B cell (primary cell): ENCODE data around the gene DRAXIN. TPM values are rescaled to one million over a fixed set of nuclear protein-coding genes. Genes with fewer than 3 reads are reported as not detected.

Experiments
- ATAC-seq: fragments of 200-7000 bp; cut with Tn5 transposase; one replicate; pipeline ENCODE4 v1.10.0; 2021; ENCODE audit warnings: low read depth, mild to moderate bottlenecking, moderate number of reproducible peaks, moderate library complexity
- CTCF ChIA-PET: fragments of 350-600 bp; sonication (Branson Sonifier 250); formaldehyde crosslinking; loops from one replicate; lab custom pipeline; 2021; ENCODE audit warnings: antibody characterized with exemption, inconsistent platforms; lab: Charles Lee
- POLR2A ChIA-PET: fragments of 350-600 bp; sonication (Branson Sonifier 250); formaldehyde crosslinking; loops from one replicate; lab custom pipeline; 2021; ENCODE audit warnings: antibody characterized with exemption; lab: Charles Lee
- DNase-seq: peaks from one replicate; pipeline ENCODE4 v3.0.0; 2013
- H2AFZ ChIP-seq: 2 replicates; pipeline ENCODE4 v1.6.1; 2012; ENCODE audit warnings: mild to moderate bottlenecking, low read depth, low read length; ENCODE audit not compliant: insufficient read depth, poor library complexity, severe bottlenecking
- H3K27ac ChIP-seq, 2 donors: 1 replicate in 1 of 2; 2 replicates in 1 of 2; pipeline ENCODE4 v1.5.1; 2012 to 2013; ENCODE audit warnings: low read length in 2 of 2, mild to moderate bottlenecking in 2 of 2, moderate library complexity in 1 of 2
- H3K27me3 ChIP-seq, 4 experiments: fragments of 200-600 bp in 1 of 4; sonication (generic) in 1 of 4; replicated peaks in 1 of 4; 1 replicate in 2 of 4; 2 replicates in 2 of 4; pipeline versions ENCODE4 v1.6.1 to v1.7.0; 2013 to 2016; ENCODE audit warnings: low read length in 3 of 4, mild to moderate bottlenecking in 2 of 4, mixed read lengths in 1 of 4, moderate library complexity in 1 of 4; ENCODE audit not compliant: insufficient read depth in 4 of 4, control insufficient read depth in 3 of 4; ENCODE audit errors: control extremely low read depth in 1 of 4
- H3K36me3 ChIP-seq, 2 experiments: replicated peaks in 1 of 2; 1 replicate in 1 of 2; 2 replicates in 1 of 2; pipeline versions ENCODE4 v1.6.1 to v1.7.1; 2013; ENCODE audit warnings: low read length in 1 of 2; ENCODE audit not compliant: insufficient read depth in 2 of 2, control insufficient read depth in 1 of 2; ENCODE audit errors: control extremely low read depth in 1 of 2, extremely low read depth in 1 of 2
- H3K4me1 ChIP-seq, 2 donors: fragments of 200-600 bp in 1 of 2; sonication (generic) in 1 of 2; 1 replicate in 1 of 2; 2 replicates in 1 of 2; pipeline versions ENCODE4 v1.5.1 to v1.6.1; 2013 to 2017; ENCODE audit warnings: low read length in 2 of 2; ENCODE audit not compliant: control insufficient read depth in 2 of 2, insufficient read depth in 2 of 2
- H3K4me2 ChIP-seq: replicated peaks from 2 replicates; pipeline ENCODE3; 2012; ENCODE audit warnings: mild to moderate bottlenecking, low read depth, low read length; ENCODE audit not compliant: poor library complexity, severe bottlenecking
- H3K4me3 ChIP-seq, 5 experiments: fragments of 200-600 bp in 1 of 5; sonication (generic) in 1 of 5; 1 replicate in 3 of 5; 2 replicates in 2 of 5; pipeline versions ENCODE4 v1.5.1 to v1.7.0; 2011 to 2016; ENCODE audit warnings: low read length in 4 of 5, mild to moderate bottlenecking in 4 of 5, low read depth in 2 of 5, control low read depth in 1 of 5, moderate library complexity in 1 of 5; ENCODE audit not compliant: insufficient read depth in 1 of 5; ENCODE audit errors: control extremely low read depth in 1 of 5, extremely low read depth in 1 of 5
- H3K79me2 ChIP-seq: fragments of 200-600 bp; sonication (generic); one replicate; pipeline ENCODE4 v1.6.0; 2016; ENCODE audit warnings: low read length; ENCODE audit not compliant: control insufficient read depth, insufficient read depth
- H3K9ac ChIP-seq: fragments of 200-600 bp; sonication (generic); 2 replicates; pipeline ENCODE4 v1.6.1; 2017; ENCODE audit warnings: mild to moderate bottlenecking, low read length, moderate library complexity
- H3K9me3 ChIP-seq, 3 donors: one replicate each; pipeline versions ENCODE4 v1.6.1 to v1.7.1; 2013; ENCODE audit warnings: low read length in 2 of 3; ENCODE audit not compliant: control insufficient read depth in 2 of 3, insufficient read depth in 1 of 3; ENCODE audit errors: control extremely low read depth in 1 of 3
- H4K20me1 ChIP-seq: 2 replicates; pipeline ENCODE4 v1.6.0; 2012; ENCODE audit warnings: mild to moderate bottlenecking, low read length; ENCODE audit not compliant: insufficient read depth, control insufficient read depth, poor library complexity, severe bottlenecking
- H3K27ac Mint-ChIP-seq: one replicate; pipeline ENCODE4 v1.8.0; 2021; ENCODE audit warnings: mixed read lengths
- H3K27me3 Mint-ChIP-seq: one replicate; pipeline ENCODE4 v1.8.0; 2021; ENCODE audit warnings: mixed read lengths
- H3K4me1 Mint-ChIP-seq: one replicate; pipeline ENCODE4 v1.8.0; 2021; ENCODE audit warnings: mixed read lengths
- H3K4me3 Mint-ChIP-seq: one replicate; pipeline ENCODE4 v1.8.0; 2021; ENCODE audit warnings: mixed read lengths
- H3K9me3 Mint-ChIP-seq: one replicate; pipeline ENCODE4 v1.8.0; 2022; ENCODE audit warnings: mixed read lengths; ENCODE audit not compliant: insufficient read depth
- CTCF ChIP-seq: fragments of 200-600 bp; IDR thresholded peaks from one replicate; pipeline ENCODE4 v1.8.0; 2022; ENCODE audit warnings: antibody characterized with exemption, mild to moderate bottlenecking
- EZH2 ChIP-seq: IDR thresholded peaks from 2 replicates; pipeline ENCODE4 v1.6.1; 2012; ENCODE audit warnings: borderline replicate concordance, low read depth, mild to moderate bottlenecking, moderate library complexity, low read length; ENCODE audit not compliant: insufficient read depth, poor library complexity, severe bottlenecking
- WGBS: methylation state at CpG from one replicate; pipeline ENCODE4 v1.1.5; 2013; ENCODE audit warnings: missing lambda C conversion rate; ENCODE audit not compliant: insufficient coverage; 5-methylcytosine and 5-hydroxymethylcytosine counted together
- intact Hi-C: fragments of 100-400 bp; cut with micrococcal nuclease; formaldehyde crosslinking; loops from one replicate; pipeline ENCODE4 v1.10.0; 2022
- polyA plus RNA-seq: library from polyadenylated mRNA; depleted of rRNA; stranded (reverse); fragments of >200 nt; gene quantifications from 2 replicates; pipeline ENCODE4 v1.2.3, GENCODE V29; 2012
- total RNA-seq, 2 donors: library from RNA; stranded (reverse); fragments of 120-200 nt in 1 of 2; gene quantifications; 1 replicate in 1 of 2; 2 replicates in 1 of 2; pipeline versions ENCODE4 v1.2.3 to v1.2.4, GENCODE V29; 2013 to 2022

Gene DRAXIN
- total and polyA plus RNA-seq, 2 donors (not counting 1 experiment from before 2014, with no cell fraction given): 0.21 to 0.30 TPM

- CTCF ChIA-PET: no interaction called here
- Histone ChIP-seq H3K4me2 (no peak overlapping the region), H3K27ac (no peak overlapping the region), H3K27me3 (no peaks in the 10 kb centered on the region), H3K4me1 (no peaks in the 10 kb centered on the region), H3K9ac (no peak overlapping the region), H3K9me3 (no peaks in the 10 kb centered on the region), H3K79me2 (no peaks in the 10 kb centered on the region), H3K36me3 (no peaks in the 10 kb centered on the region), H2AFZ (no peak overlapping the region), H3K4me3 (no peak overlapping the region), H4K20me1 (no peaks in the 10 kb centered on the region)
- peaks cover 6% of the 10 kb centered on the region for H3K27me3 Mint-ChIP-seq
- no peak for TF ChIP-seq CTCF
- TF ChIP-seq EZH2: no peak
- no peak overlapping the region for H3K27ac Mint-ChIP-seq
- POLR2A ChIA-PET: no interaction called here
- intact Hi-C loops: no loop called here
- peaks cover 3% of the 10 kb centered on the region for H3K4me1 Mint-ChIP-seq
- DNase-seq: no peak
- H3K4me3 Mint-ChIP-seq: no peak overlapping the region
- ATAC-seq: no peak
- H3K9me3 Mint-ChIP-seq: no peaks in the 10 kb centered on the region
- 88% methylated on average over 7 of the region's 9 CpGs for whole genome bisulfite sequencing
Measured at GRCh38 chr1:11774753-11775152, 83.2 kb downstream of the DRAXIN start.

Other genes starting within 250 kb of the DRAXIN start
- gene DISP3, start 212.6 kb upstream of the DRAXIN start, total RNA-seq: 1.6 and 2.3 TPM in 2 replicates
- 0.25 and 1.5 TPM in 2 replicates for gene DISP3, start 212.6 kb upstream of the DRAXIN start, polyA plus RNA-seq
- gene FBXO2, start 37.3 kb upstream of the DRAXIN start, total RNA-seq: 9.6 and 10.7 TPM in 2 replicates
- gene FBXO2, start 37.3 kb upstream of the DRAXIN start, polyA plus RNA-seq: 9.3 and 9.6 TPM in 2 replicates
- 58.6 and 61.5 TPM in 2 replicates for gene FBXO44, start 36.8 kb upstream of the DRAXIN start, total RNA-seq
- 88.8 and 101 TPM in 2 replicates for gene FBXO44, start 36.8 kb upstream of the DRAXIN start, polyA plus RNA-seq
- gene FBXO6, start 27.5 kb upstream of the DRAXIN start, total RNA-seq: 8.5 and 8.7 TPM in 2 replicates
- gene FBXO6, start 27.5 kb upstream of the DRAXIN start, polyA plus RNA-seq: 8.1 and 13.0 TPM in 2 replicates
- 27.7 and 29.0 TPM in 2 replicates for gene MAD2L2, start 10.6 kb upstream of the DRAXIN start, total RNA-seq
- gene MAD2L2, start 10.6 kb upstream of the DRAXIN start, polyA plus RNA-seq: 42.2 and 44.0 TPM in 2 replicates
- gene AGTRAP, start 44.4 kb downstream of the DRAXIN start, total RNA-seq: 18.3 and 20.2 TPM in 2 replicates
- gene AGTRAP, start 44.4 kb downstream of the DRAXIN start, polyA plus RNA-seq: 37.5 and 44.9 TPM in 2 replicates
- gene C1orf167, start 70.5 kb downstream of the DRAXIN start, total RNA-seq: not detected in 2 replicates
- gene C1orf167, start 70.5 kb downstream of the DRAXIN start, polyA plus RNA-seq: 0.75 TPM in 1 of 2 replicates, not detected in the other
- gene MTHFR, start 114.3 kb downstream of the DRAXIN start, total RNA-seq: 109 and 114 TPM in 2 replicates
- gene MTHFR, start 114.3 kb downstream of the DRAXIN start, polyA plus RNA-seq: 35.8 and 39.3 TPM in 2 replicates
- gene CLCN6, start 114.5 kb downstream of the DRAXIN start, total RNA-seq: 99.8 and 105 TPM in 2 replicates
- gene CLCN6, start 114.5 kb downstream of the DRAXIN start, polyA plus RNA-seq: 35.0 and 48.2 TPM in 2 replicates
- not detected in 2 replicates for gene NPPA, start 156.1 kb downstream of the DRAXIN start, total RNA-seq
- not detected in 2 replicates for gene NPPA, start 156.1 kb downstream of the DRAXIN start, polyA plus RNA-seq
- gene NPPB, start 167.2 kb downstream of the DRAXIN start, total RNA-seq: not detected in 2 replicates
- gene NPPB, start 167.2 kb downstream of the DRAXIN start, polyA plus RNA-seq: not detected in 2 replicates
- 46.1 and 48.5 TPM in 2 replicates for gene KIAA2013, start 234.7 kb downstream of the DRAXIN start, total RNA-seq
- 29.2 and 60.1 TPM in 2 replicates for gene KIAA2013, start 234.7 kb downstream of the DRAXIN start, polyA plus RNA-seq
- 9.6 and 13.4 TPM in 2 replicates for gene PLOD1, start 243.0 kb downstream of the DRAXIN start, total RNA-seq
- 6.2 and 10.4 TPM in 2 replicates for gene PLOD1, start 243.0 kb downstream of the DRAXIN start, polyA plus RNA-seq